ACC112 (cell line): ENCODE data around the gene ALKBH5.

Experiments used
- H2AFZ ChIP-seq: fragments of 200-600 bp; sonication (generic); one replicate; pipeline ENCODE4 v1.6.0; 2017; ENCODE audit warnings: antibody characterized with exemption, low read length; ENCODE audit not compliant: unreplicated experiment
- H3K27ac ChIP-seq: fragments of 200-600 bp; sonication (generic); 2 replicates; pipeline ENCODE4 v1.5.1; 2014; ENCODE audit warnings: low read depth, mild to moderate bottlenecking, antibody characterized with exemption, low read length, moderate library complexity
- H3K27me3 ChIP-seq: fragments of 200-600 bp; sonication (generic); 2 replicates; pipeline ENCODE4 v1.6.1; 2014; ENCODE audit warnings: mild to moderate bottlenecking, antibody characterized with exemption, low read length, moderate library complexity, mixed read lengths; ENCODE audit not compliant: insufficient read depth
- H3K36me3 ChIP-seq: fragments of 200-600 bp; sonication (generic); 2 replicates; pipeline ENCODE4 v1.6.1; 2016; ENCODE audit warnings: mild to moderate bottlenecking, antibody characterized with exemption, low read length, moderate library complexity, mixed read lengths; ENCODE audit not compliant: insufficient read depth
- H3K4me1 ChIP-seq: fragments of 200-600 bp; sonication (generic); one replicate; pipeline ENCODE4 v1.6.1; 2016; ENCODE audit warnings: low read length, mixed read lengths; ENCODE audit not compliant: insufficient read depth, unreplicated experiment, control insufficient read depth
- H3K4me3 ChIP-seq: fragments of 200-600 bp; sonication (generic); 2 replicates; pipeline ENCODE4 v1.5.1; 2014; ENCODE audit warnings: mild to moderate bottlenecking, low read depth, low read length
- H3K79me2 ChIP-seq: fragments of 200-600 bp; sonication (generic); one replicate; pipeline ENCODE4 v1.6.0; 2016; ENCODE audit warnings: low read length; ENCODE audit not compliant: control insufficient read depth, unreplicated experiment, insufficient read depth

The ALKBH5 gene

GRCh38 chr17:18254888-18255649 lies 71.4 kb downstream of the ALKBH5 start:
- peaks cover 20% of the 10 kb centered on the region for H3K4me1 ChIP-seq
- peaks cover 31% of the 10 kb centered on the region for H3K79me2 ChIP-seq
- H2AFZ ChIP-seq, result no peak overlapping the region
- H3K36me3 ChIP-seq, result peaks cover 35% of the 10 kb centered on the region; the same call in 1 of the 2 replicates
- no peaks in the 10 kb centered on the region for H3K27me3 ChIP-seq
- H3K4me3 ChIP-seq, result no peak overlapping the region
- H3K27ac ChIP-seq, result no peak overlapping the region

DNA sequence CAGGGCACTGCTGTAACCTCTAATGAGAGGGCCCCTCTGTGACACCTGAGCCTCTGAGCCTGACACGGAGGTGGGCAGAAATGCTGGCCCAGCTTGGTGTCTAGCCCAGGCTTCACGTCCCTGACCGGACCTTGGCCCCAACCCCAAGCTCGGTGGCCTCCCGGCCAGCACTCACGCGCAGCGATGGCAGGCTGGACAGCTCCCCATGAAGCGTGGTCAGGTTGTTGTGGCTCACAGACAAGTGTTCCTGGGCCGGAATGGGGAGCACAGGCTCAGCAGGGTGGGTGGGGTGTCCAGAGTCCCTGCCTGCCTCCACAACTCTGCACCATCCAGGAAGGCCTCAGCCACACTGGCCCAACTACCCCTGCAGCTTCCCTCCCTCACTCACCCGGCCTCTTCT lies 72.7 kb downstream of the ALKBH5 start:
- H3K27me3 ChIP-seq, result no peaks in the 10 kb centered on the region
- peak overlapping the region; percentile 95; the same call in 1 of the 2 replicates for H3K4me3 ChIP-seq
- no peak overlapping the region for H3K27ac ChIP-seq
- H3K36me3 ChIP-seq, result peaks cover 33% of the 10 kb centered on the region; the same call in 1 of the 2 replicates
- peaks cover 22% of the 10 kb centered on the region for H3K4me1 ChIP-seq
- peaks cover 31% of the 10 kb centered on the region for H3K79me2 ChIP-seq
- H2AFZ ChIP-seq, result no peak overlapping the region

GRCh38 chr17:18256776-18257175 lies 73.1 kb downstream of the ALKBH5 start:
- H2AFZ ChIP-seq, result no peak overlapping the region
- H3K4me3 ChIP-seq, result peak overlapping the region; percentile 95
- H3K4me1 ChIP-seq, result peaks cover 26% of the 10 kb centered on the region
- no peaks in the 10 kb centered on the region for H3K27me3 ChIP-seq
- peaks cover 29% of the 10 kb centered on the region; the same call in 1 of the 2 replicates for H3K36me3 ChIP-seq
- H3K79me2 ChIP-seq, result peaks cover 35% of the 10 kb centered on the region
- no peak overlapping the region for H3K27ac ChIP-seq

DNA sequence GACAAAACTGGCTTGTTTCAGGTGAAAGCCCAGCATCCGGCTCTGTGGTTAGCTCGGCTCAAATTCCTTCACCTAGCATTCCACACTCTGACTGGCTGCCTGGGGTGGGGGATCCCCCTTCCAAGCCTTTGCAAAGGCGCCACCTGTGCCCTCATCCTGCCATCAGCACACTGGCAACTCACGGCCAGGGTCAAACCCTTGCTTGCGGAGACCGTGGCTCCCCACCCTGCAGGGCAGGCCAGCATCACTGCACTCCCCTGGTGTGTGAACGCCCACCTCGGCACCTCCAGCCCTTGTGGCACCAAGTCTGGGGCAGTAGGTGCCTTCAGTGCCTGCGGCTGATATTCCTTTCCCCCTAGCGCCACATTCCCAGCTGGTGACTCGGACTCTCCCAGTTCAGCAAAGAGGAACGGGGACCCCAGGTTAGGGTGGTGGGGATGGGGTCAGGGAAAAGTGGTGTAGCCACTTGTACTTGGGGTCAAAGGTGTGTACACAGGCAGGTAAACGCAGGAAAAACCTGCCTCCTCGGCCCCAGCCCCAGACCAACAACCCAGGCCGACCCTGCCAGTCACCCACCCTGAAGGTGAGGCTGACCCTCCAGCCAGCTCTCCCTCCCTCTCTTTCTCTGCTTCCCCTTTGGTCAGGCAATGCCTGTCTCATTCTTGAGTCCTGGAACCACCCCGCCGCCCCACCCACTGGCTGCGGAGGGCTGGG lies 73.8 kb downstream of the ALKBH5 start:
- peak overlapping the region; percentile 85 for H3K27ac ChIP-seq
- peaks cover 30% of the 10 kb centered on the region for H3K4me1 ChIP-seq
- H2AFZ ChIP-seq, result peak overlapping the region; percentile 99
- peaks cover 24% of the 10 kb centered on the region; the same call in 1 of the 2 replicates for H3K36me3 ChIP-seq
- no peaks in the 10 kb centered on the region for H3K27me3 ChIP-seq
- peaks cover 41% of the 10 kb centered on the region for H3K79me2 ChIP-seq
- peak overlapping the region; percentile 95 for H3K4me3 ChIP-seq

GRCh38 chr17:18257982-18258355 lies 74.3 kb downstream of the ALKBH5 start:
- H2AFZ ChIP-seq, result peak overlapping the region; percentile 99
- H3K27ac ChIP-seq, result peak overlapping the region; percentile 85
- no peaks in the 10 kb centered on the region for H3K27me3 ChIP-seq
- peak overlapping the region; percentile 95 for H3K4me3 ChIP-seq
- peaks cover 41% of the 10 kb centered on the region for H3K79me2 ChIP-seq
- peaks cover 30% of the 10 kb centered on the region for H3K4me1 ChIP-seq
- peaks cover 22% of the 10 kb centered on the region; the same call in 1 of the 2 replicates for H3K36me3 ChIP-seq

GRCh38 chr17:18258356-18259038 lies 74.9 kb downstream of the ALKBH5 start, which contains the start of gene FLII:
FLII (minus strand) TSS chr17:18258738; CDS start chr17:18258690, 48 bp downstream.
- peaks cover 30% of the 10 kb centered on the region for H3K4me1 ChIP-seq
- peak within 1 kb of the TSS; percentile 99 for H2AFZ ChIP-seq
- H3K4me3 ChIP-seq, result peak within 1 kb of the TSS; percentile 95
- H3K36me3 ChIP-seq, result peaks cover 19% of the 10 kb centered on the region; the same call in 1 of the 2 replicates
- H3K79me2 ChIP-seq, result peaks cover 41% of the 10 kb centered on the region
- no peaks in the 10 kb centered on the region for H3K27me3 ChIP-seq
- peak within 1 kb of the TSS; percentile 85 for H3K27ac ChIP-seq
